ENCODE results near the gene ETNPPL. TPM values are rescaled to one million over a fixed set of nuclear protein-coding genes. Genes with fewer than 3 reads are reported as not detected.

ETNPPL gene
- total RNA-seq, 2 donors from 2014 or later: not detected

DNA sequence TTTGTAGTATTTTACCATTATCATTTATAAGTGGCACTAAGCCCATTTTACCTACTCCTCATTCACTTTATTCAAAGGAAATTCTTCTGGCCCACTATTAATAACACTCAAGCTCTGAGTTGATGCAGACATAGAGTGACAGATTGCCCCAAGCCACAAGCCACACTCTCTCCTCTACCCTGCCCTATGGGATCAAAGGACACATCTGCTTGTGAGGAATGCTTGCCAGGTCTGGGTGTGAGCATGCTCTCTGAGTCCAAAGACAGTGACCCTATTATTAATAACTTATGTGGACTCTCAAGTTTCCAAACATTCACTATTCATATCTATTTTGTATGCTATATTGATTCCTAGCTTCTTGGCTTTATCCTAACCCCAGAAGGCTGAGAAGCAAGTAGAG lies 18.5 kb downstream of the ETNPPL start:
- Histone ChIP-seq H3K9ac (ENCODE audit: low read depth in 2 of 2, low read length in 2 of 2) (no peak overlapping the region), H3K4me1 (no peaks in the 10 kb centered on the region), H3K9me3 (no peaks in the 10 kb centered on the region), H3K36me3 (no peaks in the 10 kb centered on the region), H3K27ac (no peak overlapping the region), H3K4me3 (no peak overlapping the region), H3K27me3 (no peaks in the 10 kb centered on the region)
- TF ChIP-seq, protein P1, sequence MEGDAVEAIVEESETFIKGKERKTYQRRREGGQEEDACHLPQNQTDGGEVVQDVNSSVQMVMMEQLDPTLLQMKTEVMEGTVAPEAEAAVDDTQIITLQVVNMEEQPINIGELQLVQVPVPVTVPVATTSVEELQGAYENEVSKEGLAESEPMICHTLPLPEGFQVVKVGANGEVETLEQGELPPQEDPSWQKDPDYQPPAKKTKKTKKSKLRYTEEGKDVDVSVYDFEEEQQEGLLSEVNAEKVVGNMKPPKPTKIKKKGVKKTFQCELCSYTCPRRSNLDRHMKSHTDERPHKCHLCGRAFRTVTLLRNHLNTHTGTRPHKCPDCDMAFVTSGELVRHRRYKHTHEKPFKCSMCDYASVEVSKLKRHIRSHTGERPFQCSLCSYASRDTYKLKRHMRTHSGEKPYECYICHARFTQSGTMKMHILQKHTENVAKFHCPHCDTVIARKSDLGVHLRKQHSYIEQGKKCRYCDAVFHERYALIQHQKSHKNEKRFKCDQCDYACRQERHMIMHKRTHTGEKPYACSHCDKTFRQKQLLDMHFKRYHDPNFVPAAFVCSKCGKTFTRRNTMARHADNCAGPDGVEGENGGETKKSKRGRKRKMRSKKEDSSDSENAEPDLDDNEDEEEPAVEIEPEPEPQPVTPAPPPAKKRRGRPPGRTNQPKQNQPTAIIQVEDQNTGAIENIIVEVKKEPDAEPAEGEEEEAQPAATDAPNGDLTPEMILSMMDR (IDR thresholded peaks at IDR 0.05): no peak
- no peak for DNase-seq
- intact Hi-C loops (cut with DNase I): no loop called here

DNA sequence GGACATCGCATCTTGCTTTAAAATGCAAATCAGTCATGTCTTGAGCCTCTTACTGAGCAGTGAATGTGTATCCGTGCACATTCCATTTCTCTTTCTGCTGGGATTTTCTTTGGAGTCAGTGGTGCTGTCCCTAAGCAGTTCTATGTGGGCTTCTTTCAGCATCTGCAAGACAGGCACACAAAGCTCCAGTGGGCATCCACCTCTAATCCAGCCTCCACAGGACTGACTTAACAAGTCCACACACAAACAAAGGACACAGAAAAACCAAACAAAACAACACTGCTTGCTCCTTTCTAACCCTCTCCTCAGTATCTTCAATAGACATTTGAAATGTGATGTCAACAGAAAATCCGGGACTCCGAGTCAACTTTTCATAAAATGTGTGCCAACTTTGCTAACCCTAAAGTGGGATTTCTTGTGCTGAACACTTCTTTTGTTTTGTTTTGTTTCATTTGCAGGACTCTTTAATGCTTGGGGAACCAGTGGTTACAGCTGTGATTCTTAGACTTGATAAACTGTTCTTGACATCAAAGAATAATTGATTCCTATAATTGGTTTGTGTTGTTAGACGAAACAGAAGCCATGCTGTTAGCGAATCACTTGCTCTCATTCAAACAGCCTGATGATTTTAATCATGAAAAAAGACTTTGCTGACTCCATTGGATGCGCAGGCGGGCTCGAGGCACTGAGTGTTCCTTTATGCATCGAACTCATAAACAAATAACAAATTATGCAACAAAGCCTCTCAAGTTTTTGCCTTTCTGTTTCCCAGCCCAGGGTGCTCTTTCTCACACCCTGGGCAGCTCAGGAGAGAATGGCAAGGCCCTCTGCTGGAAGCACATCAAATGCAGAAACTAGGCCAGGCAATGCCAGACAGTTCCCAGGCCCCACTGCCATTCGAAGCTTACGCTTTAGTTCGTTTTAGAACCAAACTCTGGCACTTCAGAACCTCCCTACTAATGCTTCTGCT lies 20.1 kb downstream of the ETNPPL start:
- Histone ChIP-seq H3K4me3 (no peak overlapping the region), H3K9me3 (no peaks in the 10 kb centered on the region), H3K4me1 (no peaks in the 10 kb centered on the region), H3K36me3 (no peaks in the 10 kb centered on the region), H3K9ac (ENCODE audit: low read depth in 2 of 2, low read length in 2 of 2) (no peak overlapping the region), H3K27ac (no peak overlapping the region), H3K27me3 (no peaks in the 10 kb centered on the region)
- intact Hi-C loops (cut with DNase I): no loop called here
- TF ChIP-seq, protein P1 (IDR thresholded peaks at IDR 0.05): no peak
- DNase-seq: no peak

DNA sequence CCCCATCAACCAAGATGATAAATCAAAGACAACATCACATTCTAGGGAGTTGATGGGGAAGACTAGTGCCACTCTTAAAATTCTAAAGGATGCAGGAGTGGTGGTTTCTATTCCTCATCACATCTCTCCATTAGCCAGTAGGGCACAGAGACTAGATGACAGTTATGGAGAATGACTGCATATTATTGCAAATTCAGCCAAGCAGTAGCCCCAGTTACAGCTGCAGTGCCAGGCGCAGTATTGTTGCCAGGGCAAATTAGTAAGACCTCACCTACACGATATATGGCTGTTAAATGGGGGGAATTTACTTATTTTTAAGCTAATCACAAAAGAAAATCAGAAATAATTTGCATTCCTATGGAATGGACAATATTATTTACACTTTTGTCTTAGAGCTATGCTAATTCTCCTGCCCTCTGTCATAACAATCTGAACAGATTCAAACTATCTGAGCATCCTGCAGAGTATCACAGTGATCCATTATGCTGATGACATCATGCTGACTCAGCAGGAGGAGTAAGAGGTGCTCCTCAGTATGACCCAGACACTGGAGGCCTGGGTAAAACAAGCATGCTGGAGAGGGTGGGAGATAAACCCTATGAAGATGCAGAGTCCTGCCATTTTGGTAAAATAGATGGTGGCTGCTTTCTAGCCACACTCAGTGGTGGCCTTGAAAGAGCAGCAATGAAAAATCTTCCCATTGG lies 24.7 kb downstream of the ETNPPL start:
- TF ChIP-seq, protein P1 (IDR thresholded peaks at IDR 0.05): no peak
- no peaks in the 10 kb centered on the region for H3K27me3 ChIP-seq
- no peak for DNase-seq
- H3K9me3 ChIP-seq: no peaks in the 10 kb centered on the region
- H3K4me1 ChIP-seq: no peaks in the 10 kb centered on the region
- no peak overlapping the region for H3K27ac ChIP-seq
- H3K9ac ChIP-seq (ENCODE audit: low read depth in 2 of 2, low read length in 2 of 2): no peak overlapping the region
- intact Hi-C loops (cut with DNase I): no loop called here
- H3K36me3 ChIP-seq: no peaks in the 10 kb centered on the region
- no peak overlapping the region for H3K4me3 ChIP-seq

DNA sequence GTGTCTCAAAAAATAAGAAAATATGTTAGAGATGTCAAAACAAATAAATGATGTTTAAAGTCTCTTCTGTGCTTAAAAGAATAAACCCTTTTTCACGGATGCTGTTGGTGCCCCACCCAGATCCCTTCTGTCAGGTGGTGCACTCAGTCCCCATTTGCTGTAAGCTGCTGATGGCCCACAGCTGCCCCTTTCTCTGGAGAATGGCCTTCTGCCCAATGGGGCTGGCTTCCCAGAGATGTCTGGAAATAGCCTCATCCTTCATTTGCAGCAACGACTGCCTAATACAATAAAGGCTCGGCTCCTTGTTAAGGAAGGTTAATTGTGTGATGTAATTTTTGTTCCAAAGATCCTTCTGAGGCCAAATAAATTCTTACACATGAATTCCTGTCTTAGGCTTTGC lies 31.8 kb downstream of the ETNPPL start:
- H3K27ac ChIP-seq: no peak overlapping the region
- TF ChIP-seq, protein P1 (IDR thresholded peaks at IDR 0.05): no peak
- no peak overlapping the region for H3K4me3 ChIP-seq
- DNase-seq: no peak
- no peaks in the 10 kb centered on the region for H3K36me3 ChIP-seq
- intact Hi-C loops (cut with DNase I): no loop called here
- H3K4me1 ChIP-seq: no peaks in the 10 kb centered on the region
- no peaks in the 10 kb centered on the region for H3K27me3 ChIP-seq
- no peak overlapping the region for H3K9ac ChIP-seq (ENCODE audit: low read depth in 2 of 2, low read length in 2 of 2)
- no peaks in the 10 kb centered on the region for H3K9me3 ChIP-seq

DNA sequence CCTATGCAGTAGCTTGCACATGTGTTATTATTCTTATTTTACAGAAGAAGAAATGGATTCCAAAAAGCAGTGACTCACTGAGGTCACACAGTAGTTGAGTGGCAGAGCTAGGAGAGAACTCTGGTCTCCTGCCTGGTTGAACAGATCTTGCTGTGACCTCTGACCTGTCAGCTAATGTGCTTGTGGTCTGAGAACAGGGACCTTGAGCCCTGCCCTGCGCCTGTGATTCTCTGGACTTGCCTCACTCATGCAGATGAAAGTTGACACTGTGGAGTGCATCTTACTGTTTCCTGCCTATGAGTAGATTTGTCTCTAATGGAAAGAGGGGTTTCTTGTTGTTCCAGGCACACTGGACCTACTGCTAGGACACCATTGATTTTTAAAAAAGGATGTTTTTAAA lies 32.3 kb downstream of the ETNPPL start:
- no peak for DNase-seq
- intact Hi-C loops (cut with DNase I): no loop called here
- H3K4me1 ChIP-seq: no peaks in the 10 kb centered on the region
- H3K27me3 ChIP-seq: no peaks in the 10 kb centered on the region
- H3K9ac ChIP-seq (ENCODE audit: low read depth in 2 of 2, low read length in 2 of 2): no peak overlapping the region
- H3K9me3 ChIP-seq: no peaks in the 10 kb centered on the region
- TF ChIP-seq, protein P1 (IDR thresholded peaks at IDR 0.05): no peak
- no peaks in the 10 kb centered on the region for H3K36me3 ChIP-seq
- H3K4me3 ChIP-seq: no peak overlapping the region
- no peak overlapping the region for H3K27ac ChIP-seq
